Mammary epithelial cell (primary cell): ENCODE measurements around the gene MEGF6.

Experiments
- CTCF ChIP-seq, 2 donors: IDR thresholded peaks in 1 of 2; conservative IDR thresholded peaks in 1 of 2; 2 replicates each; pipeline ENCODE4 v1.5.1; 2011 to 2012; ENCODE audit warnings: inconsistent platforms in 2 of 2, low read length in 2 of 2, mild to moderate bottlenecking in 2 of 2, control low read depth in 1 of 2, low read depth in 1 of 2; ENCODE audit not compliant: insufficient read depth in 1 of 2; ENCODE audit errors: extremely low read depth in 1 of 2
- EZH2 ChIP-seq: IDR thresholded peaks from 2 replicates; pipeline ENCODE4 v1.6.1; 2012; ENCODE audit warnings: low read length, inconsistent platforms, borderline replicate concordance

- TF ChIP-seq EZH2 = no peak
- TF ChIP-seq CTCF (conservative IDR thresholded peaks at IDR 0.05 in 1 of 2, IDR thresholded peaks at IDR 0.05 in 1 of 2; ENCODE audit: extremely low read depth in 1 of 2, insufficient read depth in 1 of 2, low read depth in 1 of 2, low read length in 2 of 2) = peak; percentile 65 to 93
Measured at GRCh38 chr1:3491291-3492246, 119.7 kb downstream of the MEGF6 start.
